Transverse colon (tissue), 4 donors: Measurements from ENCODE around the gene PUM1. TPM values are rescaled to one million over a fixed set of nuclear protein-coding genes. Genes with fewer than 3 reads are reported as not detected.
"Not testable (repeated sequence)": the region's sequence is repeated elsewhere in the genome, so short reads cannot be mapped to it uniquely, and the experiment has no call there.

Experiments used
- DNase-seq: peaks from one replicate; pipeline ENCODE4 v3.0.0-alpha.2; 2019
- H3K27ac ChIP-seq, 4 donors: fragments of 200-600 bp; sonication (generic); 2 replicates each; pipeline ENCODE4 v1.5.1; 2016 to 2018; ENCODE audit warnings: inconsistent platforms in 4 of 4
- H3K27me3 ChIP-seq: fragments of 200-600 bp; sonication (generic); 2 replicates; pipeline ENCODE4 v1.5.1; 2017; ENCODE audit warnings: inconsistent platforms
- H3K36me3 ChIP-seq, 4 donors: fragments of 200-600 bp; sonication (generic); 2 replicates each; pipeline ENCODE4 v1.5.1; 2017 to 2019; ENCODE audit warnings: inconsistent platforms in 4 of 4
- H3K4me1 ChIP-seq, 4 donors: fragments of 200-600 bp; sonication (generic); 2 replicates each; pipeline ENCODE4 v1.5.1; 2017 to 2020; ENCODE audit warnings: inconsistent platforms in 4 of 4
- H3K4me3 ChIP-seq, 4 donors: fragments of 200-600 bp; sonication (generic); 1 replicate in 1 of 4; 2 replicates in 3 of 4; pipeline versions ENCODE4 v1.5.1 to v1.6.1; 2017 to 2019; ENCODE audit warnings: inconsistent platforms in 4 of 4
- H3K9me3 ChIP-seq, 2 donors: fragments of 200-600 bp; sonication (generic); 2 replicates each; pipeline ENCODE4 v1.5.1; 2017 to 2019; ENCODE audit warnings: inconsistent platforms in 2 of 2
- EP300 ChIP-seq: sonication (generic); formaldehyde crosslinking; IDR thresholded peaks from one replicate; pipeline ENCODE4 v1.6.1; 2017; ENCODE audit warnings: antibody characterized with exemption, low read depth
- POLR2A ChIP-seq: fragments of 450-650 bp; IDR thresholded peaks from one replicate; pipeline ENCODE4 v1.6.1; 2016; ENCODE audit warnings: antibody characterized with exemption, mild to moderate bottlenecking, moderate library complexity
- POLR2AphosphoS5 ChIP-seq, 3 donors: sonication (generic); formaldehyde crosslinking; IDR thresholded peaks; one replicate each; pipeline ENCODE4 v1.6.1; 2016; ENCODE audit warnings: antibody characterized with exemption in 3 of 3
- WGBS, 2 donors: methylation state at CpG; one replicate each; pipeline ENCODE4 v1.1.5; 2018; ENCODE audit warnings: low coverage in 1 of 2; 5-methylcytosine and 5-hydroxymethylcytosine counted together
- in situ Hi-C, 4 donors: fragments of 200-750 bp; cut with MboI; loops; one replicate each; pipeline versions ENCODE4 v1.15.0 to v1.15.1; 2017; ENCODE audit warnings: low sequenced_read_pairs in 3 of 4, low pct_ligation_motif_present in 1 of 4, low pct_unique_long_range_greater_than_20kb in 1 of 4
- intact Hi-C: fragments of 100-400 bp; cut with DNase I; formaldehyde crosslinking; loops from one replicate; pipeline ENCODE4 v1.15.1; 2023; ENCODE audit warnings: low total_unique reads
- total RNA-seq, 4 donors: library from RNA; depleted of rRNA; stranded (reverse); fragments of >200 nt; gene quantifications; one replicate each; pipeline ENCODE4 v1.1.0, GENCODE V29; 2016
- TF ChIP-seq, protein P1 (sequence below), 5 experiments: fragments of 200-600 bp in 3 of 5; fragments of 450-650 bp in 2 of 5; sonication (generic) in 3 of 5; IDR thresholded peaks; 1 replicate in 2 of 5; 2 replicates in 3 of 5; pipeline ENCODE4 v1.5.1; 2016 to 2017; ENCODE audit warnings: antibody characterized with exemption in 5 of 5, inconsistent platforms in 3 of 5, mild to moderate bottlenecking in 2 of 5, moderate library complexity in 1 of 5

PUM1 gene
- total RNA-seq, 4 donors from 2014 or later, result 73.6 to 201 (median 78.5) TPM

GRCh38 chr1:31064718-31065309, 703 bp downstream of the PUM1 start:
- intact Hi-C loops (no loop called here), in situ Hi-C loops (no loop called here)
- Histone ChIP-seq H3K4me3 (peak overlapping the region; percentile 53 to 93 (median 73)), H3K27ac (peak overlapping the region; percentile 90 to 97 (median 94)), H3K27me3 (no peaks in the 10 kb centered on the region), H3K4me1 (peaks cover 22 to 48% (median 34%) of the 10 kb centered on the region in 4 donors), H3K36me3 (no peaks in the 10 kb centered on the region), H3K9me3 (no peaks in the 10 kb centered on the region)
- peak; percentile 23 for DNase-seq
- WGBS, 2 donors, result 0% methylated on average over 4 to 19 of the region's 19 CpGs
- TF ChIP-seq, protein P1, sequence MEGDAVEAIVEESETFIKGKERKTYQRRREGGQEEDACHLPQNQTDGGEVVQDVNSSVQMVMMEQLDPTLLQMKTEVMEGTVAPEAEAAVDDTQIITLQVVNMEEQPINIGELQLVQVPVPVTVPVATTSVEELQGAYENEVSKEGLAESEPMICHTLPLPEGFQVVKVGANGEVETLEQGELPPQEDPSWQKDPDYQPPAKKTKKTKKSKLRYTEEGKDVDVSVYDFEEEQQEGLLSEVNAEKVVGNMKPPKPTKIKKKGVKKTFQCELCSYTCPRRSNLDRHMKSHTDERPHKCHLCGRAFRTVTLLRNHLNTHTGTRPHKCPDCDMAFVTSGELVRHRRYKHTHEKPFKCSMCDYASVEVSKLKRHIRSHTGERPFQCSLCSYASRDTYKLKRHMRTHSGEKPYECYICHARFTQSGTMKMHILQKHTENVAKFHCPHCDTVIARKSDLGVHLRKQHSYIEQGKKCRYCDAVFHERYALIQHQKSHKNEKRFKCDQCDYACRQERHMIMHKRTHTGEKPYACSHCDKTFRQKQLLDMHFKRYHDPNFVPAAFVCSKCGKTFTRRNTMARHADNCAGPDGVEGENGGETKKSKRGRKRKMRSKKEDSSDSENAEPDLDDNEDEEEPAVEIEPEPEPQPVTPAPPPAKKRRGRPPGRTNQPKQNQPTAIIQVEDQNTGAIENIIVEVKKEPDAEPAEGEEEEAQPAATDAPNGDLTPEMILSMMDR (IDR thresholded peaks at IDR 0.05), result peak in 1 of 5 experiments; percentile 8
- TF ChIP-seq EP300, result no peak

DNA sequence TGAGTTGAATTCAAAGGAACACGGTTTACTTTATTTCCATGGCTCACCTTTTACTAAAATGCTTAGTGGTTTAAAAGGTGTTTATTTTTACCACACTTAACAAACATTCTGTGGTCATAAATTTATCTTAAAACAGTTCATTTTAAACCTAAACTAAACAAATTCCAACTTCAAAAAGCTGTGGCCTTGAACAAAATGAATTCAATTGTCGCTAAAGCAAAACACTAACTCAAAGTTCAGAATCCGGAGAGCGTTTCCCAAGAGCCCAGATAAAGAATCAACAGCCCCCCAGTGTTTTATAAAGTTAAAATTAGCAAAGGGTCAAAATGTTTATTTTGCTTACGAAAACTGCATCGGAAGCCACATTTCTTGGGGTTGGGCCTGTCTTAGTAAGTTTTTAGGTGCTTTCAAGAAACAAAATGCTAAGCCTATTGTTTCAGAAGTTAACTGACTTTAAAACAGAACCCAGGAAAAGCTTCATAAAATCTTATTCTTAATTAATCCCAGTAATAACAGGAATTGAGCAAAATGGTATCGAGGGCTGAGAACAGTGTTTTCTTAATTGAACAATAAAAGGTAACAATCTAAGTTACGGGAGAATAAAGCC, 1.3 kb downstream of the PUM1 start:
- Histone ChIP-seq H3K9me3 (no peaks in the 10 kb centered on the region), H3K4me3 (peak overlapping the region; percentile 53 to 93 (median 73)), H3K27me3 (no peaks in the 10 kb centered on the region), H3K36me3 (no peaks in the 10 kb centered on the region), H3K4me1 (peaks cover 22 to 54% (median 34%) of the 10 kb centered on the region in 4 donors), H3K27ac (peak overlapping the region; percentile 90 to 97 (median 94))
- 1% methylated on average over 8 of the region's 8 CpGs for WGBS, 2 donors
- in situ Hi-C loops (no loop called here), intact Hi-C loops (no loop called here)
- no peak for DNase-seq
- no peak for TF ChIP-seq POLR2AphosphoS5 (IDR thresholded peaks at IDR 0.05)
- no peak for TF ChIP-seq POLR2A
- TF ChIP-seq, protein P1 (IDR thresholded peaks at IDR 0.05), result no peak
- TF ChIP-seq EP300, result no peak

DNA sequence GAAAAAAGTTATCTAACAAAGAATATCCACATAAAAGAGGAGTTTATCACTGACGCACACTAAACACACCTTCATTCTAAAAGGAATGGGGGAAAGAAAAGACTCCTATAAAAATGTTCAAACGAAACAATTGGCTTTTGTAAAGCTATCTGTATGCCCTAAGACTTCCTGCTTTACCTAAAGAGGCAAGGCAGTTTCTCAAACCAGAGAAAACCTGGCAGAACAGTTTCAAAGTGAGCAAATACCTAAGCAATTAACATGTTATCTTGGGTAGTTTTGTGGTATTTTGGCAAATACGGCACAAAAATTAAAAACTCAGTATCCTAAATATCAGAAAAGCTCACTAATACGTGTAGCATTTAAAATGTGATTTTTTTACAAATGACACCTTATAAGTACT, 1.9 kb downstream of the PUM1 start:
- Histone ChIP-seq H3K9me3 (no peaks in the 10 kb centered on the region), H3K4me1 (peaks cover 22 to 60% (median 34%) of the 10 kb centered on the region in 4 donors), H3K36me3 (peaks cover 0 to 4% (median 1%) of the 10 kb centered on the region in 4 donors), H3K27ac (peak overlapping the region; percentile 90 to 97 (median 94)), H3K4me3 (peak overlapping the region in 3 of 4 donors; percentile 53 to 93 (median 65)), H3K27me3 (no peaks in the 10 kb centered on the region)
- in situ Hi-C loops, result no loop called here
- 7 to 15% methylated on average over 4 of the region's 4 CpGs for WGBS, 2 donors
- intact Hi-C loops, result no loop called here
- no peak for DNase-seq
- TF ChIP-seq, protein P1 (IDR thresholded peaks at IDR 0.05), result no peak
- peak; percentile 21 for TF ChIP-seq POLR2A
- TF ChIP-seq POLR2AphosphoS5 (IDR thresholded peaks at IDR 0.05), result no peak

- Histone ChIP-seq H3K27me3 (no peaks in the 10 kb centered on the region), H3K9me3 (no peaks in the 10 kb centered on the region), H3K36me3 (peaks cover 0 to 11% (median 5%) of the 10 kb centered on the region in 4 donors), H3K4me3 (peak overlapping the region in 2 of 4 donors; percentile 53 to 93), H3K27ac (peak overlapping the region; percentile 90 to 97 (median 94)), H3K4me1 (peaks cover 22 to 67% (median 34%) of the 10 kb centered on the region in 4 donors)
- no peak for DNase-seq
- in situ Hi-C loops, result no loop called here
- 36 to 52% methylated on average over 3 to 4 of the region's 4 CpGs for WGBS, 2 donors
- intact Hi-C loops, result no loop called here
- TF ChIP-seq EP300 (no peak), POLR2AphosphoS5 (IDR thresholded peaks at IDR 0.05) (no peak), POLR2A (no peak)
- TF ChIP-seq, protein P1 (IDR thresholded peaks at IDR 0.05), result no peak
Observed at GRCh38 chr1:31062867-31063380, 2.6 kb downstream of the PUM1 start.

DNA sequence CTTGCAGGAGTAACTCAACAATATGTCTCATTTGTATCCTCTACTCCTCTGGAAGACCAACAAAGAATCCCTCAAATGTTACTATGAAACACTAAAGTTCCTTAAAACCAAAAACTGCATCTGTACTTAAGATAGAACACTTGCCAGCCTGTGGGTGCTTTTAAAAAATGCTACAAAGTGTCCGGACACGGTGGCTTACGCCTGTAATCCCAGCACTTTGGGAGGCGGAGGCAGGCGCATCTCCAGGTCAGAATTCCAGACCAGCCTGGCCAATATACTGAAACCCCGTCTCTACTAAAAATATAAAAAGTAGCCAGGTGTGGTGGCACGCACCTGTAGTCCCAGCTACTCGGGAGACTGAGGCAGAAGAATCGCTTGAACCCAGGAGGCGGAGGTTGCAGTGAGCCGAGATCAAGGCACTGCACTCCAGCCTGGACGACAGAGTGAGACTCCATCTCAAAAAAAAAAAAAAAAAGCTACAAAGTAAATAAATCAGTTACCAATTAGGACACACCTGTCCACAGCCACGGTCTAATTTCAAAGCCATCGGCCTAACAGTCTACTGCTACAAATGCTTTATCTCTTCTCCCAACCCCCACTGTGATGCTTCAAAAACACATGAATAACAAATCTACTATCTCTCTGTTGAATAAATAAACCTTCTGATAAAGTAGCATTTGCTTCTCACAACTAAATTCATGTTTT, 3.2 kb downstream of the PUM1 start:
- DNase-seq, H3K27me3 ChIP-seq, H3K9me3 ChIP-seq, intact Hi-C loops, in situ Hi-C loops: not testable (repeated sequence)
- Histone ChIP-seq H3K4me1 (peaks cover 22 to 69% (median 34%) of the 10 kb centered on the region in 4 donors), H3K36me3 (peaks cover 0 to 16% (median 5%) of the 10 kb centered on the region in 4 donors), H3K4me3 (peak overlapping the region in 1 of 4 donors; percentile 93), H3K27ac (peak overlapping the region; percentile 90 to 97 (median 94))
- 47 to 50% methylated on average over 8 to 14 of the region's 14 CpGs for WGBS, 2 donors
